NOMO-1 (cell line): ENCODE results near the gene MAP3K8.

ENCODE experiments used
- DNase-seq, 2 experiments: peaks; one replicate each; lab custom pipeline; 2025; ENCODE audit not compliant: unreplicated experiment in 2 of 2; lab: John Stamatoyannopoulos, UW

MAP3K8 gene

DNA sequence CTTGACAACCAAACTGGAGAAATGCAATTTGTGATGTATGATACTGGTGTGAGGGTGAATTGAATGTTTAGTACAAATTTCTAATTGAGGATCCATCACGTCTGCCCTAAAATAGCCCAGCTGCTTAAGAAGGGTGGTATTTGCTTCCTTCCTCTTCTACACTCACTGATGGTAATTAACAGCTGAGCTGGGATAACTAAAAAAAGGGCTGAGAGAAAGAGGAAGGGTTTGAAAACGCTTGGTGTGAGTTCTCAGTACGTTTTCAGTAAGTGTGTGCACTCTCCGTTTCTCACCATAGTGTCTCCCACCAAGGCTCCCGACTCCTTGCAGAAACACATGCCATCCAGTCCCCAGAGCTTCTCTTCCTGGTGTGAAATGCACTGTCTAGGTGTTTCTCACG, 54.3 kb downstream of the MAP3K8 start:
- DNase-seq: peak; percentile 82 to 96

DNA sequence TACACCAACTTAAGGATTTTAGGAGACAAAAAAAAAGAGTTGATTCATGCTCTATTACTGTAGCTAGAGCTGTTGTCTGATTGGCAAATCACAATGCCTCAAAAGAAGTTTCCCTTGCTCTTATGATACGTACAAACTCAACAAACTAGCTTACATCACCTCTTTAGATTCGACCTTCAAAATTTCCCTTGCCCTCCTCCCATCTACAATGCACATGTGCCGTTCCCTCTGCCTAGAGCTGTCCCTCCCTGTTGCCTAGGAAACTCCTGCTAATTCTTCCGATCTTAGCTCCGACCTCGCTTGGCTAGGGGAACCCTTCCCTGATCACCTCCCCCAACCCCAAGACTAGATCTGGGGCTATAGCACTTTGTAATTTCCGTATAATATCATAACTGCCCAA, 55.4 kb downstream of the MAP3K8 start:
- no peak for DNase-seq

- no peak for DNase-seq
These were observed 56.5 kb downstream of the MAP3K8 start for GRCh38 chr10:30490289-30491000.

- peak; percentile 52 to 81 for DNase-seq
These were observed 57.4 kb downstream of the MAP3K8 start for GRCh38 chr10:30491204-30491915.

DNA sequence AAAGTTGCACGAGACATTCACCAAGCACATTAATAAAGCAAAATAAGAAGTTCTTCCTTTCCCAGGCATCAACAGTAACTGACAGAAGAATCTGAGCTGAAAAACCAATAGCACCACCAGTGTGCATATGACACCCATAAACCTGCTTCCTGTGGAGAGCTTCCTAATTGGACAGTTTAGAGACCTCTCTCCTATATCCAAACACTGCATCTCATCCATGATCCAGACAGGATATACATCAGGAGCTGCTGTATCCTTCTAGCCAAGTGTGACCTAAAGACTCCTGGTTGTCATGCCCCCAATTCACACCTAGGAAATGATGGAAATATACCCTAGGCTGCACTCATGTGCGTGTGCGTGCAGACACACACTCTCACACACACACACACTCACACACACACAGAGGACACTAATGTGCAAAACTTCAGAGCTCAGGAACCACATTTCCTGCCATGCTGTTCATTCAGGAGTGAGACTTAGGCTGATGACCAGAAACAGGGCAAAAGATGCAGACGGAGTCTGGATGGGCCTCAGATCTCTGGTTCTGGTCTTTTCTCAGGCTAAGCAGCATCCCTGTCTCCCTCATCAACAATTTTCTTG, 58.0 kb downstream of the MAP3K8 start:
- DNase-seq: no peak

DNA sequence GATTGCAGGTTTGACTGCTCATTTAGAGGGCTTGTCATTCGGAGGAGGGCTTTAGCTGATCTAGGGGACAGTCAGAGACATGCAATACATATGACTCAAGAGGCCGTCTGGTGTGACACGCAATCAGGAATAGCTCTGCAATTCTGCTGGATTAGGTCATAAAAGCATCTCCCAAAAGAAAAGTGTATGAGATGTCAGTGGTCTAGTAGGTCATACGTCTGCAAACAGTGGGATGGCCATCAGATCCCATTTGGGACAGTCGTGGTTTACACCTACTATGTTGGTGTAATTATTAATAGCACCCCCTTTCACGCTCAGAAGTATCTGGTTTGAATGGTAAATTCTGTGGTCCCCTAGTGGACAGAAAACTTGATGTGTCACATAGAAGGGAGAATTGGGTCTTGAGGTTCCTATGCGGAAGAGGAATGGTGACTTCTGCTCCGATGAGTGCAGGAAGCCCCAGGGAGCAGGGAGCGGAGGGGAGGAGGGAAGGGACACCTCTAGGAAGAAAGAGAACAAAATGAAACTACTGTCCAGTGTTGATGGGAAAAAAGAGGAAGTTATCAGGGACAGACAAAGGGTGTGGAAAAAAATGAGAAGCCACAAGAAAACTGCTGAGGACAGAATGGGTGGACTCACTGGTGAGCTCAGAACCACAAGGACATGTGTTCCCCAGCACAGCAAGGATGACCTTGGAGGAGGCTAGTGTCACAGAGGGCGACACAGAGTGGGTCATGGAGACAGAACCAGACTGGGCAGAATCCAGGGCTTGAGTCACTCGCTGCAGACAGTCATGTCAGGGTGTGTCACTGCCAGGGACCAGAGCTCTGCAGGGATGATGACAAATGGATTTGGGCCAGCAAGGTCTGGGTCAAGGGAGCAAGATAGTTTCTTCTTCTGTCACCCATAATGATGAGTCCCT, 59.9 kb downstream of the MAP3K8 start:
- DNase-seq: peak; percentile 68 to 96

GRCh38 chr10:30494558-30494957, 60.6 kb downstream of the MAP3K8 start:
- peak in 1 of 2 experiments; percentile 44 for DNase-seq

- DNase-seq: no peak
These were observed 61.7 kb downstream of the MAP3K8 start for GRCh38 chr10:30495687-30496086.

GRCh38 chr10:30499816-30500215, 65.8 kb downstream of the MAP3K8 start:
- DNase-seq: no peak

DNA sequence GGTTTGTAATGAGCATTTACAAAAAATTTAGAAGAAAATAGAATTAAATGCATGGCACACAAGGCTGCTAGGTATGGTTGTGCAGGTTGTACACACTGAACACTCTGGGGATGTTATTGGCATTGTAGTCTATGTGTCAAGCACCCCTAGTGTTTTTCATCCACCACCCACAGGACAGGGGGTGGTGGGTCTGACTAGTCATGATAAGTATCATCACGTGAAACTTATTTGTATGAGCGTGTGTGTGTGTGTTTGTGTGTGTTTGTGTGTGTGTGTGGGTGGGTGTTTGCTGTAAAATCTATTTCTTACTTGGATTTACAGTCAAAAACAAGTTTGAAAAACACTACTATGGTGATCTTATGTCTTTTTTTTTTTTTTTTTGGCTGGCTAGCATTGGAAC, 66.5 kb downstream of the MAP3K8 start:
- DNase-seq: no peak

- no peak for DNase-seq
These were observed 67.0 kb downstream of the MAP3K8 start for GRCh38 chr10:30500963-30501504.

- peak; percentile 39 to 63 for DNase-seq
These were observed 68.5 kb downstream of the MAP3K8 start for GRCh38 chr10:30502266-30503060.

DNA sequence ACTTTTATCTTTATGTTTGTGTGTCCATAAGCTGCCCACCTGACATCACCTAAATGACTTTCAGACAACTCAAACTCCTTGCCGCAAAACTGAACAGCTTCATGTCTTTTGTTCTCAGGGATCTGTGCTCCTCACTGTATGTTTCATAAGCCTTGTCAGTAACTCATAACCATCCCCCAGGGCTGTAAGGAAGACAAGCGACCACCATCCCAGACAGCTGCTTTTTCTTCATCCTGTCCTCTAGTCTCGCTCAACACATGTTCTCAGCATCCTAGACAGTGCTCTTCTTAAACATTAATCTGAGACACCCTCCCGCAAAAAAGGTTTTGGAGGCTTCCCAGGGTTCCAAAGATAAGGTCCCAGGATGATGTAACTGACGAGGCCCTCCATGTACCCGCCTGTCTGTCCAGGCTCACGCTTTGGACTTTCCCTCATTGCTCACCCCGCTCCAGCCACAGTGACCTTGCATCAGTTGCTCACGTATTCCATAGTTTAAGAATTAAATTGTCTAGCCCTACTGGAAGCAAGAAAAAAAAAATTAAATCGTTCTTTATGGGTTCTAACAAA, 69.8 kb downstream of the MAP3K8 start:
- no peak for DNase-seq

GRCh38 chr10:30505543-30506298, 71.7 kb downstream of the MAP3K8 start:
- DNase-seq: peak; percentile 15 to 77

GRCh38 chr10:30509508-30509907, 75.5 kb downstream of the MAP3K8 start:
- DNase-seq: peak; percentile 20 to 32

DNA sequence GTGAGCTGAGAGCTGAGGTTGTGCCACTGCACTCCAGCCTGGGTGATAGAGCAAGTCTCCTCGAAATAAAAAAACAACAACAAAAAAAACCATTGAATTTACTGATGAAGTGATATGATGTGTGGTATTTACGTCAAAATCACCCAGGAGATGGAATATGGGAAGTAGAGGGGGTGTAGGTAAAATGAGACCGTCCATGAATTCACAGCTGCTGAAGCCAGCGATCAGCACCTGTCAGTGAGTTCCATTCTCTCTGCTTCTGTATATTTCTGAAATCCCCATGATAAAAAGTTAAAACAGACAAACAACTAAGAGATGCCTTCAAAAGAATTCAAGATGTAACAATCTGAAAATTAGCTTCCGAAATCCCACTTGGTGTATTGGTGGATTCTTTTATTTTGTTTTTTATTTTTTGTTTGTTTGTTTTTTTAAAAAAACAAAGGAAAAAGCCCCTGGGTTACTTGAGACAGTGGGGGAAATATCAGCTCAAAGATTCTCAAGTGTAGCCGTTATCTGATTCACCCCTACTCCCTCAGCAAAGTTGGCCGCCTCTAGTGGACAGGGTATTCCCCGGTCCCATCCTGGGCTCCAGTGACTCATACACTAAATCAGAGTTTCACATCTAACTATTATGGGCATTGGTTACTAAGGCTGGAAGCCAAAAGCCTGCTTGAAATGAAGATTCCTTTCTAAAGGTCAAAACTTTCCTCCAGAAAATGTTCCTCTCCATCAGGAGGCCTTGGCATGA, 76.4 kb downstream of the MAP3K8 start:
- DNase-seq: no peak

DNA sequence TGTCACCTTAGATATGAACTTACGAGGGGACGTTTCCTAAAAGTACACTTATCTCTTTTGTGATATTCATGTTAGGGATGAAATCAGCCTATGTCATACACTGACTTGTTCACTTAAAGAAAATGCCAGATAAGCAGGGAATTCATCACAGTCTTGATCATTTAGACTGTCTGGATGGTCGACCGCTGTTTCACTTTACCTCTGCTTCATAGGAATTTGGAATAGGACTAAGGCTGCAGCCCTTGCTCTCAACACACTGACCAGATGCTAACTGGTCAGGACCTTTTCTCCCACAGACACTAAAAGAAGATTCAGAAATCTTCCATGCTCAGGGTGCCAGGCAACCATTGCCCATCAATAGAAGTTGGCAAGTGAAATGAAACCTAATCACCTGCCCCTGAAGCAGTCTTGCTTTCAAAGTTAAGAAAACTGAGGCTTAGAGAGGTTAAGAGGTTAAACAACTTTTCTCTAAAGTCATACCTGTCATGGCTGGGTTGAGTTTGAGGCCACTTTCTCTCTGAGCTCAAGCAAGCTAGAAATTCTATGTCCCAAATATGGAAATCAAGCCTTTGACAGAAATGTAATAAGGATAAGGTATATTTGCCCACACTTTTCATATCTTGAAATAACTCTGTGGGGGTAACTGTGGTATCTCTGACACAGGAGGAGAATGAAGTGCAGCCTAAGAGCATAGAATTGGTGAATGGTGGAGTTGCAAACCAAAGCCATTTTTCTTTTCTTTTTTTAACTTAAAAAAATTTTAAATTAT, 77.1 kb downstream of the MAP3K8 start:
- no peak for DNase-seq
